ENCODE results near the gene CNTN1. TPM values are rescaled to one million over a fixed set of nuclear protein-coding genes. Genes with fewer than 3 reads are reported as not detected.

Gene CNTN1
- total and polyA plus RNA-seq, 2 of the 13 experiments (the other 11 are each of a cell fraction or from before 2014, with no cell fraction given): 0.01 to 0.07 TPM

DNA sequence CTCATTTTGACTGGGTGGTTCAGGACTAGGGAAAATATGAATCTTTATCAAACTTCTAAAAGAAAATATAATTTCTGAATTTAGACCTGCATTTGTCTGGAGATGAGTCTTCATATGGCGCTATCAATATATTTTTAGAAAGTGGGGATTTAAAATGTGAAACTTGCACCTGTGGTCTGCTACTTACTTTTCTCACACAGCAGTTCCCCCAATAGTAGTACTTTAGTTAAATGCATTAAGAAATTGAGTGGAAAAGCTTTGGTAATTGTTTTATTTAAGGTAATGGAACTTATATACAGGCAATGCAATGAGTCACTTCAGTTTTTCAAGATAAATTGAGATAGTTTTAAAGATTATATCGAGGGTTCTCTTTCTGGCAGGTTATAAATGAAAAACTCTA, 91.9 kb downstream of the CNTN1 start:
- H3K4me3 ChIP-seq (replicated peaks in 1 of 3; ENCODE audit: insufficient read depth in 1 of 3, low read depth in 2 of 3, low read length in 3 of 3): no peak overlapping the region
- in situ Hi-C loops (cut with HindIII; ENCODE audit: extremely low pct_ligation_motif_present, low pct_unique_long_range_greater_than_20kb) (no loop called here), intact Hi-C loops (cut with micrococcal nuclease; ENCODE audit: unreplicated experiment) (no loop called here)
- CTCF ChIA-PET (ENCODE audit: low intra/inter-chr PET ratio, low total read pairs): no interaction called here
- no peak for FAIRE-seq
- no TSS peak for BruUV-seq (replicated peaks)
- no peaks in the 10 kb centered on the region for H3K9me3 ChIP-seq (ENCODE audit: low read length)
- H3K36me3 ChIP-seq (replicated peaks in 1 of 2; ENCODE audit: control insufficient read depth in 1 of 2, insufficient read depth in 2 of 2, low read length in 2 of 2): no peaks in the 10 kb centered on the region
- no peaks in the 10 kb centered on the region for H3K27me3 ChIP-seq (ENCODE audit: control insufficient read depth in 1 of 2, insufficient read depth in 2 of 2, low read length in 2 of 2)
- no peak for DNase-seq (ENCODE audit: low spot score)
- no peak for ATAC-seq
- H4K20me1 ChIP-seq (ENCODE audit: insufficient read depth, low read length): no peaks in the 10 kb centered on the region
- H3K4me1 ChIP-seq (ENCODE audit: insufficient read depth, low read length): no peaks in the 10 kb centered on the region
- H3K27ac ChIP-seq (ENCODE audit: extremely low read length, insufficient read depth, low read length): no peak overlapping the region
- POLR2A ChIA-PET: no interaction called here
- no peaks in the 10 kb centered on the region for H3K79me2 ChIP-seq (ENCODE audit: insufficient read depth, low read length)
- TF ChIP-seq, protein P1, sequence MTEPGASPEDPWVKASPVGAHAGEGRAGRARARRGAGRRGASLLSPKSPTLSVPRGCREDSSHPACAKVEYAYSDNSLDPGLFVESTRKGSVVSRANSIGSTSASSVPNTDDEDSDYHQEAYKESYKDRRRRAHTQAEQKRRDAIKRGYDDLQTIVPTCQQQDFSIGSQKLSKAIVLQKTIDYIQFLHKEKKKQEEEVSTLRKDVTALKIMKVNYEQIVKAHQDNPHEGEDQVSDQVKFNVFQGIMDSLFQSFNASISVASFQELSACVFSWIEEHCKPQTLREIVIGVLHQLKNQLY (CRISPR knock-in tag; IDR thresholded peaks at IDR 0.05): no peak
- TF ChIP-seq, protein P2, sequence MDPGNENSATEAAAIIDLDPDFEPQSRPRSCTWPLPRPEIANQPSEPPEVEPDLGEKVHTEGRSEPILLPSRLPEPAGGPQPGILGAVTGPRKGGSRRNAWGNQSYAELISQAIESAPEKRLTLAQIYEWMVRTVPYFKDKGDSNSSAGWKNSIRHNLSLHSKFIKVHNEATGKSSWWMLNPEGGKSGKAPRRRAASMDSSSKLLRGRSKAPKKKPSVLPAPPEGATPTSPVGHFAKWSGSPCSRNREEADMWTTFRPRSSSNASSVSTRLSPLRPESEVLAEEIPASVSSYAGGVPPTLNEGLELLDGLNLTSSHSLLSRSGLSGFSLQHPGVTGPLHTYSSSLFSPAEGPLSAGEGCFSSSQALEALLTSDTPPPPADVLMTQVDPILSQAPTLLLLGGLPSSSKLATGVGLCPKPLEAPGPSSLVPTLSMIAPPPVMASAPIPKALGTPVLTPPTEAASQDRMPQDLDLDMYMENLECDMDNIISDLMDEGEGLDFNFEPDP (CRISPR knock-in tag; conservative IDR thresholded peaks at IDR 0.05): no peak
- no peak for TF ChIP-seq CBX5 (CRISPR knock-in tag; IDR thresholded peaks at IDR 0.05; ENCODE audit: borderline replicate concordance)
- no peak for TF ChIP-seq BHLHE40 (IDR thresholded peaks at IDR 0.05; ENCODE audit: low read length)
- TF ChIP-seq NONO (IDR thresholded peaks at IDR 0.05): no peak
- TF ChIP-seq NONO (CRISPR knock-in tag; conservative IDR thresholded peaks at IDR 0.05): no peak
- TF ChIP-seq MXI1 (IDR thresholded peaks at IDR 0.05; ENCODE audit: borderline replicate concordance, low read depth, low read length): no peak
- no peak for TF ChIP-seq ZNF660 (CRISPR knock-in tag; IDR thresholded peaks at IDR 0.05; ENCODE audit: borderline replicate concordance, low read depth)
- TF ChIP-seq, protein P3, sequence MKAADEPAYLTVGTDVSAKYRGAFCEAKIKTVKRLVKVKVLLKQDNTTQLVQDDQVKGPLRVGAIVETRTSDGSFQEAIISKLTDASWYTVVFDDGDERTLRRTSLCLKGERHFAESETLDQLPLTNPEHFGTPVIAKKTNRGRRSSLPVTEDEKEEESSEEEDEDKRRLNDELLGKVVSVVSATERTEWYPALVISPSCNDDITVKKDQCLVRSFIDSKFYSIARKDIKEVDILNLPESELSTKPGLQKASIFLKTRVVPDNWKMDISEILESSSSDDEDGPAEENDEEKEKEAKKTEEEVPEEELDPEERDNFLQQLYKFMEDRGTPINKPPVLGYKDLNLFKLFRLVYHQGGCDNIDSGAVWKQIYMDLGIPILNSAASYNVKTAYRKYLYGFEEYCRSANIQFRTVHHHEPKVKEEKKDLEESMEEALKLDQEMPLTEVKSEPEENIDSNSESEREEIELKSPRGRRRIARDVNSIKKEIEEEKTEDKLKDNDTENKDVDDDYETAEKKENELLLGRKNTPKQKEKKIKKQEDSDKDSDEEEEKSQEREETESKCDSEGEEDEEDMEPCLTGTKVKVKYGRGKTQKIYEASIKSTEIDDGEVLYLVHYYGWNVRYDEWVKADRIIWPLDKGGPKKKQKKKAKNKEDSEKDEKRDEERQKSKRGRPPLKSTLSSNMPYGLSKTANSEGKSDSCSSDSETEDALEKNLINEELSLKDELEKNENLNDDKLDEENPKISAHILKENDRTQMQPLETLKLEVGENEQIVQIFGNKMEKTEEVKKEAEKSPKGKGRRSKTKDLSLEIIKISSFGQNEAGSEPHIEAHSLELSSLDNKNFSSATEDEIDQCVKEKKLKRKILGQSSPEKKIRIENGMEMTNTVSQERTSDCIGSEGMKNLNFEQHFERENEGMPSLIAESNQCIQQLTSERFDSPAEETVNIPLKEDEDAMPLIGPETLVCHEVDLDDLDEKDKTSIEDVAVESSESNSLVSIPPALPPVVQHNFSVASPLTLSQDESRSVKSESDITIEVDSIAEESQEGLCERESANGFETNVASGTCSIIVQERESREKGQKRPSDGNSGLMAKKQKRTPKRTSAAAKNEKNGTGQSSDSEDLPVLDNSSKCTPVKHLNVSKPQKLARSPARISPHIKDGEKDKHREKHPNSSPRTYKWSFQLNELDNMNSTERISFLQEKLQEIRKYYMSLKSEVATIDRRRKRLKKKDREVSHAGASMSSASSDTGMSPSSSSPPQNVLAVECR (CRISPR knock-in tag; IDR thresholded peaks at IDR 0.05; ENCODE audit: borderline replicate concordance): no peak
- TF ChIP-seq HDAC6 (IDR thresholded peaks at IDR 0.05; ENCODE audit: low read depth, low read length): no peak
- no peak for TF ChIP-seq ZNF230 (CRISPR knock-in tag; IDR thresholded peaks at IDR 0.05)
- TF ChIP-seq, protein P4, sequence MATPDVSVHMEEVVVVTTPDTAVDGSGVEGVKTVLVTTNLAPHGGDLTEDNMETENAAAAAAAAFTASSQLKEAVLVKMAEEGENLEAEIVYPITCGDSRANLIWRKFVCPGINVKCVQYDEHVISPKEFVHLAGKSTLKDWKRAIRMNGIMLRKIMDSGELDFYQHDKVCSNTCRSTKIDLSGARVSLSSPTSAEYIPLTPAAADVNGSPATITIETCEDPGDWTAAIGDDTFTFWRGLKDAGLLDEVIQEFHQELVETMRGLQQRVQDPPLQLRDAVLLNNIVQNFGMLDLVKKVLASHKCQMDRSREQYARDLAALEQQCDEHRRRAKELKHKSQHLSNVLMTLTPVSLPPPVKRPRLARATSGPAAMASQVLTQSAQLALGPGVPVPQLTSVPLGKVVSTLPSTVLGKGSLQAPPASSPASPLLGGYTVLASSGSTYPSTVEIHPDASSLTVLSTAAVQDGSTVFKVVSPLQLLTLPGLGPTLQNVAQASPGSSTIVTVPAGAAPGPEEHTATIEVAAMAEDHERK (CRISPR knock-in tag; IDR thresholded peaks at IDR 0.05; ENCODE audit: low read depth): no peak
- no peak for TF ChIP-seq BCL6 (CRISPR knock-in tag; IDR thresholded peaks at IDR 0.05)
- no peak for TF ChIP-seq PLRG1 (conservative IDR thresholded peaks at IDR 0.05)
- no peak for TF ChIP-seq ONECUT2 (CRISPR knock-in tag; IDR thresholded peaks at IDR 0.05)
- TF ChIP-seq RBM39 (IDR thresholded peaks at IDR 0.05; ENCODE audit: low read depth, low read length, poor library complexity, severe bottlenecking): no peak
- no peak overlapping the region for H2AFZ ChIP-seq (ENCODE audit: low read length)
- no peak overlapping the region for H3K4me2 ChIP-seq (ENCODE audit: low read depth, low read length)
- no peak overlapping the region for H3K9ac ChIP-seq (ENCODE audit: insufficient read depth, low read depth, low read length)
- WGBS (ENCODE audit: low lambda C conversion rate): 18% methylated on average over 2 of the region's 2 CpGs

Measured in HepG2 (cell line).